Epithelial cell of prostate (primary cell): ENCODE results near the gene CAMK2G.

ENCODE experiments used
- DNase-seq: peaks from one replicate; pipeline ENCODE4 v3.0.0-alpha.2; 2011; ENCODE audit warnings: low read depth, low spot score
- H3K27ac ChIP-seq: fragments of 450-650 bp; 2 replicates; pipeline ENCODE4 v1.5.1; 2017; ENCODE audit warnings: mild to moderate bottlenecking

The CAMK2G gene

GRCh38 chr10:73886085-73886529, 11.8 kb upstream of the CAMK2G start:
- DNase-seq: no peak
- H3K27ac ChIP-seq: peak overlapping the region; percentile 100

- H3K27ac ChIP-seq: no peak overlapping the region
- DNase-seq: no peak
Measured at GRCh38 chr10:73884017-73884416, 9.7 kb upstream of the CAMK2G start.

GRCh38 chr10:73881221-73881919, 7.0 kb upstream of the CAMK2G start:
- DNase-seq: no peak
- H3K27ac ChIP-seq: no peak overlapping the region

- no peak overlapping the region for H3K27ac ChIP-seq
- peak; percentile 53 for DNase-seq
Measured at GRCh38 chr10:73879296-73880173, 5.2 kb upstream of the CAMK2G start.

GRCh38 chr10:73878365-73878764, 4.0 kb upstream of the CAMK2G start:
- DNase-seq: no peak

GRCh38 chr10:73877533-73878160, 3.3 kb upstream of the CAMK2G start:
- H3K27ac ChIP-seq: no peak overlapping the region
- no peak for DNase-seq

More at GRCh38 chr10:73878365-73878764, 4.0 kb upstream of the CAMK2G start:
- H3K27ac ChIP-seq: no peak overlapping the region

GRCh38 chr10:73876971-73877370, 2.6 kb upstream of the CAMK2G start:
- DNase-seq: no peak

GRCh38 chr10:73876566-73876965, 2.2 kb upstream of the CAMK2G start:
- no peak for DNase-seq
- H3K27ac ChIP-seq: no peak overlapping the region

More at GRCh38 chr10:73876971-73877370, 2.6 kb upstream of the CAMK2G start:
- no peak overlapping the region for H3K27ac ChIP-seq

GRCh38 chr10:73876157-73876556, 1.8 kb upstream of the CAMK2G start:
- no peak overlapping the region for H3K27ac ChIP-seq
- no peak for DNase-seq

GRCh38 chr10:73875139-73875475, 752 bp upstream of the CAMK2G start:
- no peak overlapping the region for H3K27ac ChIP-seq
- no peak for DNase-seq

GRCh38 chr10:73873838-73874215, 528 bp downstream of the CAMK2G start:
- DNase-seq: no peak
- no peak overlapping the region for H3K27ac ChIP-seq

- no peak for DNase-seq
- H3K27ac ChIP-seq: no peak overlapping the region
Measured at GRCh38 chr10:73873142-73873837, 1.1 kb downstream of the CAMK2G start.

GRCh38 chr10:73872190-73872710, 2.1 kb downstream of the CAMK2G start:
- no peak for DNase-seq
- peak overlapping the region; percentile 13 for H3K27ac ChIP-seq

- no peak overlapping the region for H3K27ac ChIP-seq
- DNase-seq: no peak
Measured at GRCh38 chr10:73871295-73872189, 2.8 kb downstream of the CAMK2G start.

GRCh38 chr10:73868655-73869195, 5.6 kb downstream of the CAMK2G start:
- no peak for DNase-seq
- H3K27ac ChIP-seq: no peak overlapping the region

- DNase-seq: no peak
- H3K27ac ChIP-seq: no peak overlapping the region
Measured at GRCh38 chr10:73867871-73868631, 6.3 kb downstream of the CAMK2G start.

GRCh38 chr10:73867126-73867807, 7.1 kb downstream of the CAMK2G start:
- H3K27ac ChIP-seq: no peak overlapping the region
- DNase-seq: no peak

- no peak for DNase-seq
- H3K27ac ChIP-seq: no peak overlapping the region
Measured at GRCh38 chr10:73866621-73867020, 7.7 kb downstream of the CAMK2G start.
